HEK293 (cell line): ENCODE measurements around the gene CD5L.

ENCODE experiments used
- CTCF ChIA-PET: fragments of 350-600 bp; formaldehyde crosslinking; extraction: SDS; loops from one replicate; lab custom pipeline; 2021; ENCODE audit warnings: antibody characterized with exemption; lab: Yijun Ruan, JAX
- POLR2A ChIA-PET: fragments of 300-600 bp; formaldehyde crosslinking; extraction: SDS; loops from one replicate; lab custom pipeline; 2020; ENCODE audit warnings: antibody characterized with exemption, inconsistent platforms; lab: Yijun Ruan, JAX
- H3K27ac ChIP-seq: fragments of 200-500 bp; sonication (Bioruptor generic); 2 replicates; pipeline ENCODE4 v1.5.1; 2014; ENCODE audit warnings: low read depth, low read length, control low read depth, inconsistent platforms; ENCODE audit errors: extremely low read depth
- H3K36me3 ChIP-seq, 2 experiments: fragments of 200-500 bp in 1 of 2; sonication (Bioruptor generic) in 1 of 2; 1 replicate in 1 of 2; 2 replicates in 1 of 2; pipeline ENCODE4 v1.5.1; 2014 to 2017; ENCODE audit warnings: inconsistent platforms in 2 of 2, low read length in 2 of 2; ENCODE audit not compliant: control insufficient read depth in 2 of 2, insufficient read depth in 1 of 2
- H3K4me1 ChIP-seq: fragments of 200-500 bp; sonication (Bioruptor generic); 2 replicates; pipeline ENCODE4 v1.5.1; 2014; ENCODE audit warnings: mild to moderate bottlenecking, low read length, inconsistent platforms; ENCODE audit not compliant: control insufficient read depth, insufficient read depth
- H3K4me3 ChIP-seq: 2 replicates; pipeline ENCODE4 v1.5.1; 2011; ENCODE audit warnings: low read depth, mild to moderate bottlenecking, control low read depth, low read length, moderate library complexity
- H3K9me3 ChIP-seq: fragments of 200-500 bp; sonication (Bioruptor generic); 2 replicates; pipeline ENCODE4 v1.5.1; 2014; ENCODE audit warnings: low read depth, low read length, inconsistent platforms; ENCODE audit not compliant: control insufficient read depth, insufficient read depth
- GLIS1 ChIP-seq: fragments of 450-650 bp; formaldehyde crosslinking; IDR thresholded peaks from 2 replicates; pipeline ENCODE4 v1.5.1; 2016; ENCODE audit warnings: missing biosample characterization, missing genetic modification characterization
- KLF16 ChIP-seq: fragments of 450-650 bp; formaldehyde crosslinking; IDR thresholded peaks from 2 replicates; pipeline ENCODE4 v1.5.1; 2017; ENCODE audit warnings: missing biosample characterization, missing genetic modification characterization
- KLF9 ChIP-seq: fragments of 450-650 bp; formaldehyde crosslinking; IDR thresholded peaks from 2 replicates; pipeline ENCODE4 v1.5.1; 2016; ENCODE audit warnings: missing biosample characterization, missing genetic modification characterization, low read depth
- SCRT1 ChIP-seq: fragments of 450-650 bp; formaldehyde crosslinking; IDR thresholded peaks from 2 replicates; pipeline ENCODE4 v1.5.1; 2016; ENCODE audit warnings: missing biosample characterization, missing genetic modification characterization, borderline replicate concordance
- TRIM28 ChIP-seq: IDR thresholded peaks from 2 replicates; pipeline ENCODE4 v1.6.1; 2011; ENCODE audit warnings: low read length, control low read depth, borderline replicate concordance
- WT1 ChIP-seq: fragments of 450-650 bp; formaldehyde crosslinking; IDR thresholded peaks from 2 replicates; pipeline ENCODE4 v1.5.1; 2016; ENCODE audit warnings: missing biosample characterization, missing genetic modification characterization
- ZFP3 ChIP-seq: fragments of 450-650 bp; formaldehyde crosslinking; IDR thresholded peaks from 2 replicates; pipeline ENCODE4 v1.5.1; 2016; ENCODE audit warnings: low read depth, missing biosample characterization, missing genetic modification characterization
- ZNF121 ChIP-seq: fragments of 450-650 bp; formaldehyde crosslinking; IDR thresholded peaks from 2 replicates; pipeline ENCODE4 v1.5.1; 2016; ENCODE audit warnings: missing biosample characterization, missing genetic modification characterization
- ZNF214 ChIP-seq: fragments of 450-650 bp; formaldehyde crosslinking; IDR thresholded peaks from 2 replicates; pipeline ENCODE4 v1.5.1; 2017; ENCODE audit warnings: missing biosample characterization, mild to moderate bottlenecking, missing genetic modification characterization, borderline replicate concordance
- ZNF23 ChIP-seq: fragments of 450-650 bp; formaldehyde crosslinking; IDR thresholded peaks from 2 replicates; pipeline ENCODE4 v1.5.1; 2016; ENCODE audit warnings: missing biosample characterization, missing genetic modification characterization, borderline replicate concordance
- ZNF274 ChIP-seq, 2 experiments: fragments of 200-500 bp in 1 of 2; fragments of 450-650 bp in 1 of 2; sonication (Bioruptor generic) in 1 of 2; formaldehyde crosslinking in 1 of 2; IDR thresholded peaks; 2 replicates each; pipeline versions ENCODE4 v1.5.1 to v1.6.1; 2014 to 2016; ENCODE audit warnings: borderline replicate concordance in 1 of 2, inconsistent platforms in 1 of 2, low read length in 1 of 2, missing biosample characterization in 1 of 2, missing genetic modification characterization in 1 of 2
- ZNF341 ChIP-seq: fragments of 450-650 bp; formaldehyde crosslinking; IDR thresholded peaks from 2 replicates; pipeline ENCODE4; 2016; ENCODE audit warnings: low read depth, missing biosample characterization, missing genetic modification characterization
- ZNF391 ChIP-seq: fragments of 450-650 bp; formaldehyde crosslinking; IDR thresholded peaks from 2 replicates; pipeline ENCODE4 v1.5.1; 2016; ENCODE audit warnings: low read depth, missing biosample characterization, missing genetic modification characterization, borderline replicate concordance
- ZNF426 ChIP-seq: fragments of 450-650 bp; formaldehyde crosslinking; IDR thresholded peaks from 2 replicates; pipeline ENCODE4 v1.5.1; 2017; ENCODE audit warnings: missing biosample characterization, missing genetic modification characterization, mild to moderate bottlenecking, inconsistent platforms, moderate library complexity
- ZNF48 ChIP-seq: fragments of 450-650 bp; formaldehyde crosslinking; IDR thresholded peaks from 2 replicates; pipeline ENCODE4 v1.5.1; 2016; ENCODE audit warnings: missing biosample characterization, missing genetic modification characterization
- ZNF626 ChIP-seq: fragments of 450-650 bp; sonication (Bioruptor Pico); formaldehyde crosslinking; IDR thresholded peaks from 2 replicates; pipeline ENCODE4 v1.5.1; 2018; ENCODE audit warnings: missing biosample characterization, missing genetic modification characterization, inconsistent platforms
- ZNF654 ChIP-seq: fragments of 450-650 bp; formaldehyde crosslinking; IDR thresholded peaks from 2 replicates; pipeline ENCODE4 v1.5.1; 2016; ENCODE audit warnings: low read depth, missing biosample characterization, missing genetic modification characterization
- ZNF660 ChIP-seq: fragments of 450-650 bp; IDR thresholded peaks from 2 replicates; pipeline ENCODE4 v1.5.1; 2018; ENCODE audit warnings: missing biosample characterization, mild to moderate bottlenecking, missing genetic modification characterization
- TF ChIP-seq, protein P1 (sequence below): fragments of 450-650 bp; formaldehyde crosslinking; optimal IDR thresholded peaks from 2 replicates; pipeline ENCODE3; 2016; ENCODE audit warnings: missing biosample characterization, mild to moderate bottlenecking, missing genetic modification characterization
- TF ChIP-seq, protein P2 (sequence below): fragments of 450-650 bp; formaldehyde crosslinking; IDR thresholded peaks from 2 replicates; pipeline ENCODE4 v1.5.1; 2016; ENCODE audit warnings: missing biosample characterization, missing genetic modification characterization
- TF ChIP-seq, protein P3 (sequence below): fragments of 450-650 bp; formaldehyde crosslinking; IDR thresholded peaks from 2 replicates; pipeline ENCODE4 v1.5.1; 2016; ENCODE audit warnings: missing biosample characterization, missing genetic modification characterization

Gene CD5L

DNA sequence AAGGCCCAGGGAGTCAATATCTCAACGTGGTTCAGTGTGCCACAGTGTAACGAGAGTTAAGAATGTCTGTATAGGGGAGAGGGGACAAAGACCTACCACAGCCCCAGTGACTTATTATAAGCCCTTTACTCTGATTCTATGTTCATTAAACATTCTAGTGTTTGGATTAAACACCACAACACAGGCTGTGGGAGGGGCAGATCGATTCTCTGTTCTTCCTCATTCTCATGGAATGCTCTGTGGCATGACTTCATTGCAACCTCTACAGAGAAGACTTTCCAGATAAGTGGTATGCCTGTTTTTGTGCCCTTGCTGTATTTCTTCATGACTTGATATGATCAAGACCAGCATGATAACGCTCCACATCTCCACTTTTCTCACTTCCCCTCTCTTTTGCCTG lies 39.0 kb upstream of the CD5L start (continued):
- TF ChIP-seq, protein P1, sequence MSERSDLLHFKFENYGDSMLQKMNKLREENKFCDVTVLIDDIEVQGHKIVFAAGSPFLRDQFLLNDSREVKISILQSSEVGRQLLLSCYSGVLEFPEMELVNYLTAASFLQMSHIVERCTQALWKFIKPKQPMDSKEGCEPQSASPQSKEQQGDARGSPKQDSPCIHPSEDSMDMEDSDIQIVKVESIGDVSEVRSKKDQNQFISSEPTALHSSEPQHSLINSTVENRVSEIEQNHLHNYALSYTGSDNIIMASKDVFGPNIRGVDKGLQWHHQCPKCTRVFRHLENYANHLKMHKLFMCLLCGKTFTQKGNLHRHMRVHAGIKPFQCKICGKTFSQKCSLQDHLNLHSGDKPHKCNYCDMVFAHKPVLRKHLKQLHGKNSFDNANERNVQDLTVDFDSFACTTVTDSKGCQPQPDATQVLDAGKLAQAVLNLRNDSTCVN (tag by site-specific recombination): no peak
- no peak for TF ChIP-seq ZNF660 (tag by site-specific recombination)

DNA sequence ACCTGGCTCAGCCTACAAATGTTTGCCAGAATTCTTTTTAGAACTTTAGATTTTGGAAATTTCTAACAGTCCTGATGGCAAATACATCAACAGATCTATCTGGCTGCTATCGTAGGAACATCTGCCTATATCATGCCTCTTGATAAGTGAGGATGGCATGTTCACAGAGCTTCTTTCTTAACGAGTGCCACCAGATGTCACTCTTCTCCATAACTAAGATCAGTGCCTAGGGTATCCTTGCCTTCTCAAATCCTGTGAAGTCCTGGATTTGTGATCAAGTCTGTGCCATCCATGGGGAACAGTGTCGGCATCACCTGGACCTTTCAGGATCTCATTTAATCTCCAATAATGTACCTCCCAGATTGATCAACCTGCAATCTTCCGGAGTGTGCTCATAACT lies 36.5 kb upstream of the CD5L start:
- ChIA-PET CTCF (interaction anchor here (1.0 to 1.6 kb wide), 5 partner anchors 10 to 244 kb away, joined by 3 to 9 read pairs (median 4); no protein-coding TSS in a partner anchor), POLR2A (no interaction called here)
- peak; percentile 41 for TF ChIP-seq ZNF654
- no peak for TF ChIP-seq ZNF626 (tag by site-specific recombination)
- TF ChIP-seq, all 188 proteins: peak for 1
- H3K9me3 ChIP-seq: no peaks in the 10 kb centered on the region
- no peak overlapping the region for H3K4me3 ChIP-seq
- no peaks in the 10 kb centered on the region for H3K36me3 ChIP-seq
- no peak overlapping the region for H3K27ac ChIP-seq
- H3K4me1 ChIP-seq: no peaks in the 10 kb centered on the region

DNA sequence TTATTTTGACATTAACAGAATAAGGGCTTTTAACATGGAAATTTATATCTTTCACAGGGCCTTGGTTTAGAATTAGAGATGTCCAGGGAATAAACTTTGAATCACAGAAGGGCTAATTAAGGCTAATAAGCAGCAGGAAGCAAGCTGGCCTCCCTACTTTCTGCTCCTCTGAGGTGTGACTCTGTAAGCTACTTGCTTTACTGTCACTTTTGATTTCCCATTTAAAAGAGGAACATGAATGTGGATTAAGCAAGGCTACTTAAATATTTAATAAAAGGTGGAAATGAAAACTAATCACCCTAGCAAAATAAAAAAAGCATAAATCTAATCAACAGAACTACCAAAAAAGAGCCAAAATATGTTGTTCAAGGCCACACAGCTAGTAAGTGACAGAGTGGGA lies 28.9 kb upstream of the CD5L start:
- POLR2A ChIA-PET: no interaction called here
- H3K9me3 ChIP-seq: no peaks in the 10 kb centered on the region
- no peak overlapping the region for H3K27ac ChIP-seq
- no peaks in the 10 kb centered on the region for H3K36me3 ChIP-seq
- H3K4me3 ChIP-seq: no peak overlapping the region
- H3K4me1 ChIP-seq: no peaks in the 10 kb centered on the region
- TF ChIP-seq, protein P1 (tag by site-specific recombination): no peak
- TF ChIP-seq ZNF48 (tag by site-specific recombination) (no peak), ZNF341 (no peak), ZNF391 (tag by site-specific recombination) (no peak)
- CTCF ChIA-PET: no interaction called here

DNA sequence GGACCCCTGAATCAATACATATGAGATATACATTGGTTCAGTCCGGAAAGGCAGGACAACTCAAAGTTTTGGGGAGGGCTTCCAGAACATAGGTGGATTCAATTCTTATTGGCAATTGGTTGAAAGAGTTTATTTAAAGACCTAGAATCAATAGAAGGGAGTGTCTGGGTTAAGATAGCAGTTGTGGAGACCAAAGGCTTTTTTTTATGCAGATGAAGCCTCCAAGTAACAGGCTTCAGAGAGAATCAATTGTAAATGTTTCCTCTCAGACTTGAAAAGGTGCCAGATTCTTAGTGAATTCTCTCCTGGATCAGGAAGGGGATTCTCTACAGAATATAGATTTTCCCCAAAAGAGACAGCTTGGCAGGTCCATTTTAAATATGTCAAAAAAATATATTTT lies 27.0 kb upstream of the CD5L start:
- CTCF ChIA-PET: no interaction called here

More for the DNA sequence above, 27.0 kb upstream of the CD5L start:
- no peaks in the 10 kb centered on the region for H3K9me3 ChIP-seq
- no peak overlapping the region for H3K4me3 ChIP-seq
- H3K4me1 ChIP-seq: no peaks in the 10 kb centered on the region
- POLR2A ChIA-PET: no interaction called here
- TF ChIP-seq ZNF121 (tag by site-specific recombination): no peak
- TF ChIP-seq KLF9 (tag by site-specific recombination): no peak
- no peak for TF ChIP-seq KLF16 (tag by site-specific recombination)
- TF ChIP-seq ZNF426: no peak
- no peak for TF ChIP-seq SCRT1
- TF ChIP-seq, protein P2, sequence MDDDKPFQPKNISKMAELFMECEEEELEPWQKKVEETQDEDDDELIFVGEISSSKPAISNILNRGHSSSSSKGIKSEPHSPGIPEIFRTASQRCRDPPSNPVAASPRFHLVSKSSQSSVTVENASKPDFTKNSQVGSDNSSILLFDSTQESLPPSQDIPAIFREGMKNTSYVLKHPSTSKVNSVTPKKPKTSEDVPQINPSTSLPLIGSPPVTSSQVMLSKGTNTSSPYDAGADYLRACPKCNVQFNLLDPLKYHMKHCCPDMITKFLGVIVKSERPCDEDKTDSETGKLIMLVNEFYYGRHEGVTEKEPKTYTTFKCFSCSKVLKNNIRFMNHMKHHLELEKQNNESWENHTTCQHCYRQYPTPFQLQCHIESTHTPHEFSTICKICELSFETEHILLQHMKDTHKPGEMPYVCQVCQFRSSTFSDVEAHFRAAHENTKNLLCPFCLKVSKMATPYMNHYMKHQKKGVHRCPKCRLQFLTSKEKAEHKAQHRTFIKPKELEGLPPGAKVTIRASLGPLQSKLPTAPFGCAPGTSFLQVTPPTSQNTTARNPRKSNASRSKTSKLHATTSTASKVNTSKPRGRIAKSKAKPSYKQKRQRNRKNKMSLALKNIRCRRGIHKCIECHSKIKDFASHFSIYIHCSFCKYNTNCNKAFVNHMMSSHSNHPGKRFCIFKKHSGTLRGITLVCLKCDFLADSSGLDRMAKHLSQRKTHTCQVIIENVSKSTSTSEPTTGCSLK (tag by site-specific recombination): no peak
- TF ChIP-seq GLIS1 (tag by site-specific recombination): no peak
- TF ChIP-seq, protein P3, sequence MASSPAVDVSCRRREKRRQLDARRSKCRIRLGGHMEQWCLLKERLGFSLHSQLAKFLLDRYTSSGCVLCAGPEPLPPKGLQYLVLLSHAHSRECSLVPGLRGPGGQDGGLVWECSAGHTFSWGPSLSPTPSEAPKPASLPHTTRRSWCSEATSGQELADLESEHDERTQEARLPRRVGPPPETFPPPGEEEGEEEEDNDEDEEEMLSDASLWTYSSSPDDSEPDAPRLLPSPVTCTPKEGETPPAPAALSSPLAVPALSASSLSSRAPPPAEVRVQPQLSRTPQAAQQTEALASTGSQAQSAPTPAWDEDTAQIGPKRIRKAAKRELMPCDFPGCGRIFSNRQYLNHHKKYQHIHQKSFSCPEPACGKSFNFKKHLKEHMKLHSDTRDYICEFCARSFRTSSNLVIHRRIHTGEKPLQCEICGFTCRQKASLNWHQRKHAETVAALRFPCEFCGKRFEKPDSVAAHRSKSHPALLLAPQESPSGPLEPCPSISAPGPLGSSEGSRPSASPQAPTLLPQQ (tag by site-specific recombination): no peak
- TF ChIP-seq ZFP3: no peak
- no peak for TF ChIP-seq ZNF274 (IDR thresholded peaks at IDR 0.05; ENCODE audit: low read length)
- TF ChIP-seq ZNF274 (tag by site-specific recombination; IDR thresholded peaks at IDR 0.05; ENCODE audit: borderline replicate concordance): no peak
- TF ChIP-seq ZNF214 (tag by site-specific recombination): no peak
- TF ChIP-seq WT1 (tag by site-specific recombination): no peak
- no peak for TF ChIP-seq TRIM28
- no peak for TF ChIP-seq ZNF23 (tag by site-specific recombination)
- no peak overlapping the region for H3K27ac ChIP-seq
- H3K36me3 ChIP-seq: no peaks in the 10 kb centered on the region
